ENCODE data around the gene NGB. TPM values are rescaled to one million over a fixed set of nuclear protein-coding genes. Genes with fewer than 3 reads are reported as not detected.

The NGB gene
- total and polyA plus RNA-seq, 2 donors (not counting 1 experiment from before 2014, with no cell fraction given), result not detected

GRCh38 chr14:77306851-77307496 lies 36.0 kb upstream of the NGB start:
- Histone ChIP-seq H2AFZ (ENCODE audit: low read length) (no peak overlapping the region), H3K9me3 (ENCODE audit: control insufficient read depth, insufficient read depth, low read depth, low read length) (no peaks in the 10 kb centered on the region), H3K9ac (ENCODE audit: insufficient read depth, low read length) (no peak overlapping the region), H3K36me3 (ENCODE audit: control insufficient read depth, insufficient read depth, low read length) (no peaks in the 10 kb centered on the region), H3K4me2 (ENCODE audit: extremely low read depth, insufficient read depth, low read length) (no peak overlapping the region), H3K79me2 (ENCODE audit: control insufficient read depth, insufficient read depth, low read length) (no peaks in the 10 kb centered on the region), H4K20me1 (ENCODE audit: control insufficient read depth, extremely low read depth, insufficient read depth, low read length) (no peaks in the 10 kb centered on the region), H3K4me3 (replicated peaks in 1 of 4; ENCODE audit: control extremely low read depth in 1 of 4, insufficient read depth in 1 of 4, low read depth in 3 of 4, low read length in 4 of 4) (no peak overlapping the region), H3K27ac (ENCODE audit: insufficient read depth, low read length) (no peak overlapping the region), H3K4me1 (ENCODE audit: control insufficient read depth, extremely low read depth, insufficient read depth, low read length) (peaks cover 15% of the 10 kb centered on the region), H3K27me3 (ENCODE audit: control insufficient read depth, insufficient read depth, low read length) (no peaks in the 10 kb centered on the region)
- peak in 1 of 2 donors; percentile 63 for DNase-seq (ENCODE audit: low read depth in 2 of 2)
- no peak for TF ChIP-seq CTCF (conservative IDR thresholded peaks at IDR 0.05 in 1 of 2, IDR thresholded peaks at IDR 0.05 in 1 of 2; ENCODE audit: low read depth in 1 of 2, low read length in 2 of 2)
- no peak for TF ChIP-seq EZH2 (IDR thresholded peaks at IDR 0.05; ENCODE audit: low read length, missing control alignments)

GRCh38 chr14:77306416-77306815 lies 35.4 kb upstream of the NGB start:
- Histone ChIP-seq H2AFZ (ENCODE audit: low read length) (no peak overlapping the region), H3K27me3 (ENCODE audit: control insufficient read depth, insufficient read depth, low read length) (no peaks in the 10 kb centered on the region), H3K4me2 (ENCODE audit: extremely low read depth, insufficient read depth, low read length) (no peak overlapping the region), H3K9ac (ENCODE audit: insufficient read depth, low read length) (no peak overlapping the region), H3K4me1 (ENCODE audit: control insufficient read depth, extremely low read depth, insufficient read depth, low read length) (peaks cover 15% of the 10 kb centered on the region), H3K9me3 (ENCODE audit: control insufficient read depth, insufficient read depth, low read depth, low read length) (no peaks in the 10 kb centered on the region), H3K4me3 (replicated peaks in 1 of 4; ENCODE audit: control extremely low read depth in 1 of 4, insufficient read depth in 1 of 4, low read depth in 3 of 4, low read length in 4 of 4) (no peak overlapping the region), H4K20me1 (ENCODE audit: control insufficient read depth, extremely low read depth, insufficient read depth, low read length) (no peaks in the 10 kb centered on the region), H3K27ac (ENCODE audit: insufficient read depth, low read length) (no peak overlapping the region), H3K36me3 (ENCODE audit: control insufficient read depth, insufficient read depth, low read length) (no peaks in the 10 kb centered on the region), H3K79me2 (ENCODE audit: control insufficient read depth, insufficient read depth, low read length) (no peaks in the 10 kb centered on the region)
- peak in 1 of 2 donors; percentile 20 for DNase-seq (ENCODE audit: low read depth in 2 of 2)
- TF ChIP-seq EZH2 (IDR thresholded peaks at IDR 0.05; ENCODE audit: low read length, missing control alignments) (no peak), CTCF (conservative IDR thresholded peaks at IDR 0.05 in 1 of 2, IDR thresholded peaks at IDR 0.05 in 1 of 2; ENCODE audit: low read depth in 1 of 2, low read length in 2 of 2) (no peak)

- no peak overlapping the region for H3K27ac ChIP-seq (ENCODE audit: insufficient read depth, low read length)
These were observed 34.7 kb upstream of the NGB start for GRCh38 chr14:77305696-77306095.

More at GRCh38 chr14:77305696-77306095, 34.7 kb upstream of the NGB start:
- Histone ChIP-seq H3K4me3 (replicated peaks in 1 of 4; ENCODE audit: control extremely low read depth in 1 of 4, insufficient read depth in 1 of 4, low read depth in 3 of 4, low read length in 4 of 4) (no peak overlapping the region), H3K79me2 (ENCODE audit: control insufficient read depth, insufficient read depth, low read length) (no peaks in the 10 kb centered on the region), H4K20me1 (ENCODE audit: control insufficient read depth, extremely low read depth, insufficient read depth, low read length) (no peaks in the 10 kb centered on the region), H3K4me2 (ENCODE audit: extremely low read depth, insufficient read depth, low read length) (no peak overlapping the region), H2AFZ (ENCODE audit: low read length) (no peak overlapping the region), H3K27me3 (ENCODE audit: control insufficient read depth, insufficient read depth, low read length) (no peaks in the 10 kb centered on the region), H3K4me1 (ENCODE audit: control insufficient read depth, extremely low read depth, insufficient read depth, low read length) (peaks cover 15% of the 10 kb centered on the region), H3K36me3 (ENCODE audit: control insufficient read depth, insufficient read depth, low read length) (no peaks in the 10 kb centered on the region), H3K9me3 (ENCODE audit: control insufficient read depth, insufficient read depth, low read depth, low read length) (no peaks in the 10 kb centered on the region), H3K9ac (ENCODE audit: insufficient read depth, low read length) (no peak overlapping the region)
- DNase-seq (ENCODE audit: low read depth in 2 of 2), result no peak
- TF ChIP-seq CTCF (conservative IDR thresholded peaks at IDR 0.05 in 1 of 2, IDR thresholded peaks at IDR 0.05 in 1 of 2; ENCODE audit: low read depth in 1 of 2, low read length in 2 of 2) (no peak), EZH2 (IDR thresholded peaks at IDR 0.05; ENCODE audit: low read length, missing control alignments) (no peak)

All from fibroblast of lung (primary cell).